Erythroblast (primary cell): ENCODE results near the gene MOSPD3.

Experiments
- GATA1 ChIP-seq: IDR thresholded peaks from 2 replicates; pipeline ENCODE4 v1.6.1; 2011; ENCODE audit warnings: low read depth, mild to moderate bottlenecking, control low read depth, low read length, moderate library complexity
- POLR2A ChIP-seq: IDR thresholded peaks from 2 replicates; pipeline ENCODE4 v1.6.1; 2011; ENCODE audit warnings: mild to moderate bottlenecking, low read length

DNA sequence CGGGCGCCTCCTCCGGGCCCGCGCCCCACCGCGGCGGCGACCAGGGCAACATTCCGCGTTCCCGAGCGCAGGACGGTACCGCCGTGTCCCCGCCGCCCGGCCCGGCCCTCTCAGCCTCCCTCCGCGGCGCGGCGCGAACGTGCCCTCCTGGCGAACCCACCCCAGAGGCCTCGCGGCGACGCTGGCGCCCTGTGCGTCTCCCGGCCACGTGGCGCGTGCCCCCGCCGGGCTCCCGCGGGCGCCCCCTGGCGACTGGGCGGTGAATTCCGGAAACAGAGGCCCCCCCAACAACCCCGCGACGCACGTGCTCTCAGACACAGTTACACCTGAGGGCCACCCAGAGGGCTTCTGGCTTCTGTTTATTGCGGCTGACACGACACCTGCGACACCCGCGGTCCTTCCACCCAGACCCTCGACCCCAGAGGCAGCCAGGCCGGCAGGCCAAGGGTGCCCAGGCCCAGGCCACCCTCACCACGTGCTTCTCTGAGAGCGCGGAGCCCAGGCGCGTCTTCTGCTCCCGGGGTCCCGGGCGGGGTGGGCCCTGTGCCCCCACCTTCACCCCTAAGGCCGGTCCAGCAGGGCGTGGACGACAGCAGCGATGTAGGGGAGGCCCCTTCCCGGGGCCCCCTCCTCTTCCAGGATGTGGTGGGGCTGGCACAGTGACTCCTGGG is 38.5 kb upstream of the MOSPD3 start, which contains the start of gene SAP25:
- TF ChIP-seq POLR2A (no peak), GATA1 (no peak)
